Liver (tissue), 3 donors: ENCODE results near the gene COP1.

ENCODE experiments used
- RAD21 ChIP-seq, 2 donors: IDR thresholded peaks; 2 replicates each; pipeline ENCODE4 v1.6.1; 2016; ENCODE audit warnings: antibody characterized with exemption in 2 of 2, mild to moderate bottlenecking in 2 of 2
- TF ChIP-seq, protein P1 (sequence below): fragments of 150-350 bp; IDR thresholded peaks from 2 replicates; pipeline ENCODE4 v1.5.1; 2017; ENCODE audit warnings: improper control_type of control experiment, low read depth, low read length; ENCODE audit not compliant: missing input control
- donor health status: healthy.
- donor health status: healthy.

DNA sequence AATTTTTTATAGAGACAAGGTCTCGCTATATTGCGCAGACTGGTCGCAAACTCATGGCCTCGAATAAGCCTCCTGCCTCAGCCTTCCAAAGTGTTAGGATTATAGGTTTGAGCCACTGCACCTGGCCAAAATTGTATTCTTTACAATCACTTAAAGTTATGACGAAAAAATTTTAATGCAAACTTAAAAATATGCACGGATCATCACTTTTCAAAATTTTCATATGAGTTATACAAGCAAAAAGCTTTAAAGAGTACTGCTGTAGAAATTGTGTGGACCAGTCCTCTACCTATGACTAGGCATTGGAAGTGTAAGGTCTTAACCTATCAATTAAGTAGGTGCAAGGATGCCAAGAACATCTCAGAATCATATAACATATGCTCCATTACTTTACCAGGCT lies 34.9 kb downstream of the COP1 start:
- TF ChIP-seq RAD21 (IDR thresholded peaks at IDR 0.05) = no peak
- TF ChIP-seq, protein P1, sequence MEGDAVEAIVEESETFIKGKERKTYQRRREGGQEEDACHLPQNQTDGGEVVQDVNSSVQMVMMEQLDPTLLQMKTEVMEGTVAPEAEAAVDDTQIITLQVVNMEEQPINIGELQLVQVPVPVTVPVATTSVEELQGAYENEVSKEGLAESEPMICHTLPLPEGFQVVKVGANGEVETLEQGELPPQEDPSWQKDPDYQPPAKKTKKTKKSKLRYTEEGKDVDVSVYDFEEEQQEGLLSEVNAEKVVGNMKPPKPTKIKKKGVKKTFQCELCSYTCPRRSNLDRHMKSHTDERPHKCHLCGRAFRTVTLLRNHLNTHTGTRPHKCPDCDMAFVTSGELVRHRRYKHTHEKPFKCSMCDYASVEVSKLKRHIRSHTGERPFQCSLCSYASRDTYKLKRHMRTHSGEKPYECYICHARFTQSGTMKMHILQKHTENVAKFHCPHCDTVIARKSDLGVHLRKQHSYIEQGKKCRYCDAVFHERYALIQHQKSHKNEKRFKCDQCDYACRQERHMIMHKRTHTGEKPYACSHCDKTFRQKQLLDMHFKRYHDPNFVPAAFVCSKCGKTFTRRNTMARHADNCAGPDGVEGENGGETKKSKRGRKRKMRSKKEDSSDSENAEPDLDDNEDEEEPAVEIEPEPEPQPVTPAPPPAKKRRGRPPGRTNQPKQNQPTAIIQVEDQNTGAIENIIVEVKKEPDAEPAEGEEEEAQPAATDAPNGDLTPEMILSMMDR = no peak
